GM10266 (cell line): ENCODE data around the gene BRD7.

Experiments
- DNase-seq: peaks from one replicate; pipeline ENCODE4 v3.0.0; 2012; ENCODE audit errors: extremely low spot score
- CTCF ChIP-seq: IDR thresholded peaks from 2 replicates; pipeline ENCODE4 v1.5.1; 2012; ENCODE audit warnings: mild to moderate bottlenecking, low read depth; ENCODE audit not compliant: control insufficient read depth, insufficient read depth; ENCODE audit errors: missing control alignments

Gene BRD7

DNA sequence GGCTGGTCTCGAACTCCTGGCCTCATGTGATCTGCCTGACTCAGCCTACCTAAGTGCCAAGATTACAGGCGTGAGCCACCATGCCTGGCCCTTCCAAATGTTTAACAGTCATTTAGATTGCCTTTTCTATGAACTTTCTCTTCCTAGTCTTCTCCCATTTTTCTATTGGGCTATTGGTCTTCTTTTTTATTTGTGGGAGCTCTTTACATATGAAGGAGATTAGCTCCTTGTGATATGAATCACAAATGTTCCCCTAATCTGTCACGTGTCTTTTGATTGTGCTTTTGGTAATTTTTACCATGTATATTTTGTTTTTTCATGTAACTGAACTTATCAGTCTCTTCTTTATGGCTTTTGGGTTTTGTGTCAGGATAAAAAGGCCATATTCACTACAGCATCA lies 90.5 kb downstream of the BRD7 start:
- no peak for DNase-seq
- TF ChIP-seq CTCF: no peak

- DNase-seq: no peak
Observed at GRCh38 chr16:50276801-50277555, 91.8 kb downstream of the BRD7 start.

GRCh38 chr16:50276326-50276640 lies 92.5 kb downstream of the BRD7 start:
- no peak for TF ChIP-seq CTCF
- no peak for DNase-seq

More at GRCh38 chr16:50276801-50277555, 91.8 kb downstream of the BRD7 start:
- TF ChIP-seq CTCF: no peak

- DNase-seq: no peak
- no peak for TF ChIP-seq CTCF
Observed at GRCh38 chr16:50275428-50276325, 93.1 kb downstream of the BRD7 start.

DNA sequence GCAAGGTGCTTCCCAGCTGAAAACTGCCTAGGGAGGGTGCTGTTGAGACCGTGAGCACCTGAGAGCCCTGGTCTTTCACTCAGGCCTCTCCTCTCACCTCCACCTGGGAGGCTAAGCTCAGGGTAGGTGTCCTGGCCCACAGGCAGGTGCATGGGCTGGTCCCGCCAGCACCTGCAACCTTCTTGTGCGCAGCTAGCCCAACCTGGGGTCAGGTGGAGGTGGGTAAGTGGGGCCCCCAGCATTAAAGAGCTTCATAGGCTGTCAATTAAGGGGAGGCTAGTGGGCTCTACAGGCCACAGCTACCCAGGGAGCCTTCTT lies 93.7 kb downstream of the BRD7 start:
- no peak for DNase-seq
- TF ChIP-seq CTCF: peak; percentile 10

GRCh38 chr16:50274326-50275097 lies 94.3 kb downstream of the BRD7 start:
- DNase-seq: peak; percentile 69
- TF ChIP-seq CTCF: peak; percentile 1
